ENCODE results near the gene PIF1.

- TF ChIP-seq CTCF (conservative IDR thresholded peaks at IDR 0.05; ENCODE audit: low read length): no peak
- TF ChIP-seq EZH2phosphoT487 (IDR thresholded peaks at IDR 0.05; ENCODE audit: borderline replicate concordance, low read depth, low read length): no peak
These were observed 8.2 kb upstream of the PIF1 start for GRCh38 chr15:64833690-64834089.
